AG04450 (cell line): ENCODE results near the gene LIPF. TPM values are rescaled to one million over a fixed set of nuclear protein-coding genes. Genes with fewer than 3 reads are reported as not detected.

Experiments
- CTCF ChIA-PET: fragments of 300-600, 350-600 bp; formaldehyde crosslinking; extraction: SDS; loops from one replicate; lab custom pipeline; 2022; ENCODE audit warnings: antibody characterized with exemption, inconsistent platforms; lab: Charles Lee
- POLR2A ChIA-PET: fragments of 350-600 bp; formaldehyde crosslinking; extraction: SDS; loops from one replicate; lab custom pipeline; 2021; ENCODE audit warnings: antibody characterized with exemption, inconsistent platforms; lab: Yijun Ruan, JAX
- DNase-seq: peaks from one replicate; pipeline ENCODE4 v3.0.0-alpha.2; 2011; ENCODE audit warnings: low read depth, low spot score
- H3K27ac ChIP-seq: one replicate; pipeline ENCODE4 v1.5.1; 2012; ENCODE audit warnings: low read depth, low read length, control low read depth
- H3K27me3 ChIP-seq: one replicate; pipeline ENCODE4 v1.6.0; 2012; ENCODE audit warnings: low read length; ENCODE audit not compliant: control insufficient read depth, insufficient read depth
- H3K4me3 ChIP-seq: 2 replicates; pipeline ENCODE4 v1.5.1; 2011; ENCODE audit warnings: mild to moderate bottlenecking, low read depth, low read length, control low read depth
- H3K9me3 ChIP-seq: 2 replicates; pipeline ENCODE4 v1.5.1; 2012; ENCODE audit warnings: low read length; ENCODE audit not compliant: control insufficient read depth, insufficient read depth
- CTCF ChIP-seq: IDR thresholded peaks from 2 replicates; pipeline ENCODE4 v1.5.1; 2011; ENCODE audit warnings: low read depth, low read length, control low read depth, inconsistent platforms
- polyA plus RNA-seq: library from polyadenylated mRNA; depleted of rRNA; stranded (reverse); fragments of >200 nt; gene quantifications from 2 replicates; pipeline ENCODE4 v1.2.3, GENCODE V29; 2011

LIPF gene
- polyA plus RNA-seq, 1 experiment = not detected

DNA sequence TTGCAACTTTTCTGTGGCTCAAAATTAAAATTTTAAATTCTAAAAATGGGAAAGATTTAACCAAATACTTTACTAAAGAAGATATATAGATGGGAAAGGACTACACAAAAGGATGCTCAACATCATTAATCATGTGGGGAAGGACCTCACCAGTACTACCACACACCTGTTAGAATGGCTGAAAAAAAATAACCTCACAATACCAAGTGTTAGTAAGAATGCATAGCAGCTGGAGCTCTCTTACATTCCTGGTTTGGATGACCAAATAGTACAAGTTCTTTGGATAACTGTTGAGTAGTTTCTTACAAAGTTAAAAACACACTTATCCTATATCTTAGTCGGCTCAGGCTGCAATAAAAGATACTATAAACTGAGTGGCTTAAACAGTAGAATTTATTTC lies 43.8 kb upstream of the LIPF start:
- no peaks in the 10 kb centered on the region for H3K27me3 ChIP-seq
- H3K27ac ChIP-seq = no peak overlapping the region
- H3K4me3 ChIP-seq = no peak overlapping the region
- ChIA-PET CTCF (interaction anchor here (0.9 kb wide), 1 partner anchor 37 kb away, joined by 3 read pairs; the partner anchor contains the start of gene RNLS), POLR2A (no interaction called here)
- no peak for TF ChIP-seq CTCF
- DNase-seq = no peak
- no peaks in the 10 kb centered on the region; the same call in 1 of the 2 replicates for H3K9me3 ChIP-seq

- DNase-seq = no peak
- no peaks in the 10 kb centered on the region for H3K27me3 ChIP-seq
- CTCF ChIA-PET = no interaction called here
- H3K9me3 ChIP-seq = no peaks in the 10 kb centered on the region
- POLR2A ChIA-PET = no interaction called here
- no peak for TF ChIP-seq CTCF
- H3K27ac ChIP-seq = no peak overlapping the region
- no peak overlapping the region for H3K4me3 ChIP-seq
These were observed 40.4 kb upstream of the LIPF start for GRCh38 chr10:88623835-88624234.

DNA sequence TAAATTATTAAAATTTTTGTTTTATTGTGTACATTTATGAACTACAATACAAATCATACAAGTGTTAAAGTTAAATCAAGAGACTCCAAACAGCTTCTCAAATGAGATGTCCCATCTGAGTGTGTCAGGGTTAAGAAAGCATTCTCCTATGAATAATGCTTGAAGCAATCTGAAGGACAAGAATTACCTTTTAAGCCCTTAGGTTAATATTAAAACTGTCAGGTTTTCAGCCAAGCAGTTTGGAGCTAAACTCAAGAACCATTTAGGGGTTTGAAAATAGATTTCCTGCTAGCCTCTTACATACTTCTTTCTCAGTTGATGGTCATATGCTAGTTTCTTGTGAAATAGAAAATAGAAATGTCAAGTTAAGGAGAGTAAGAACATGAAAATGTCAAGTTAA lies 39.4 kb upstream of the LIPF start:
- TF ChIP-seq CTCF = no peak
- H3K27me3 ChIP-seq = no peaks in the 10 kb centered on the region
- H3K4me3 ChIP-seq = no peak overlapping the region
- H3K9me3 ChIP-seq = no peaks in the 10 kb centered on the region
- ChIA-PET POLR2A (no interaction called here), CTCF (no interaction called here)
- no peak overlapping the region for H3K27ac ChIP-seq
- no peak for DNase-seq

- CTCF ChIA-PET = no interaction called here
- H3K27me3 ChIP-seq = peaks cover 2% of the 10 kb centered on the region
- no peak for DNase-seq
- no peak for TF ChIP-seq CTCF
- peaks cover 7% of the 10 kb centered on the region; the same call in 1 of the 2 replicates for H3K9me3 ChIP-seq
- POLR2A ChIA-PET = no interaction called here
- H3K27ac ChIP-seq = no peak overlapping the region
- no peak overlapping the region for H3K4me3 ChIP-seq
These were observed 24.1 kb upstream of the LIPF start for GRCh38 chr10:88640186-88640585.

DNA sequence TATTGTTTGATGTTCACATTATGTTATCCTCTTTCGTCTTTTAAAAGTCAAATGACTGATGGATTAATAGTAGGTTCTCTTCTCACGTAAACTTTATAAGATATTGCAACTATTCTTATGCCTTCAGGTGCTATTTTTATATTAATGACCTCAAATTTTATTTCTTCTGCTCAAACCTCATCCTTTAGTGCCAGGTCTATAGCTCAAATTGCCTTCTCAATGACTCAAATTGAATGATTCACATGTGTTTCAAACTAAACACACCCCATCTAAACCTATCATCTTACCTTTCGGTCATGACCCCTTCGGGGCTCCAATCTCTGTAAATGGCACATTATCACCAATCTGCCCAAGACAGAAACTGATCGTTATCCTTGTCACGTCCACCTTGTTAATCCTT lies 22.0 kb upstream of the LIPF start:
- H3K9me3 ChIP-seq = peaks cover 7% of the 10 kb centered on the region; the same call in 1 of the 2 replicates
- DNase-seq = no peak
- ChIA-PET CTCF (interaction anchor here (1.4 kb wide), 1 partner anchor 59 kb away, joined by 3 read pairs; the partner anchor contains the start of gene RNLS), POLR2A (no interaction called here)
- peaks cover 2% of the 10 kb centered on the region for H3K27me3 ChIP-seq
- no peak overlapping the region for H3K27ac ChIP-seq
- TF ChIP-seq CTCF = no peak
- no peak overlapping the region for H3K4me3 ChIP-seq
